ENCODE data around the gene OR7C1.
"Not testable (repeated sequence)": the region's sequence is repeated elsewhere in the genome, so short reads cannot be mapped to it uniquely, and the experiment has no call there.

The OR7C1 gene

DNA sequence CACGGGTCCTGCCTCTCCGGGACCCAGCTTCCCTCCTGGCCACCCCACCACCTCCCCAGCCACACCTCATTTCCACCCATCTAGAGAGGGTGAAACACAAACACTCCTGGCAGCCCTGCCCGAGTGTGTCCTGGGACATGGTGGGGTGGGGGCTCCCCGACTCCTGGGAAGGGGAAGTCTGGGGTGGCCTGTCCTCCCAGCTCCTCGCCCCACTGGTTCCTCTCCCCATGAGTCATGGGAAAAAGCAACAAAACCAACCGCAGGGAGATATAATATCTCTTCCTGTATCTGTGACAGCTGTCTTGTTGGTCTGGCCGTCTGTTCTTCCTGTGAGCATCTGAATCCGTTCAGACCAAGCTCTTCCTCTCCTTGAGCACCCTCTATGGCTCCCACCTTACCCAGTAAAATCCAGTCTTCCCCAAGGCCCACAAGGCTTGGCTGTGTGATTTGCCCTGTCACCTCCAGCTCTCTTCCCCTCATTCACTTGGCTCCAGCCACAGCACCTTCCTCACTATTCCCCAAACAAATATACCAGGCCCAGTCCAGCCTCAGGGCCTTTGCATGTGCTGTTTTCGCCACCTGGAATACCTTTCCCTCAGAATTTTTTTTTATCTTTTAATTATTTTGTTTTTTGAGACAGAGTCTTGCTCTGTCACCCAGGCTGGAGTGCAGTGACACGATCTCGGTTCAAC is 49.7 kb downstream of the OR7C1 start:
- peak overlapping the region; percentile 76 for H3K27ac ChIP-seq (ENCODE audit: low read depth, low read length)
- H3K27me3 ChIP-seq (ENCODE audit: insufficient read depth, low read length); H3K79me2 ChIP-seq (ENCODE audit: control insufficient read depth, insufficient read depth, low read length, unreplicated experiment); H3K36me3 ChIP-seq (ENCODE audit: insufficient read depth, low read length); H3K4me1 ChIP-seq (ENCODE audit: control insufficient read depth, insufficient read depth, low read length, unreplicated experiment); H3K4me3 ChIP-seq (ENCODE audit: low read depth, low read length); H2AFZ ChIP-seq (ENCODE audit: low read length, unreplicated experiment): not testable (repeated sequence)

- H3K27ac ChIP-seq (ENCODE audit: low read depth, low read length) = peak overlapping the region; percentile 76
- not testable (repeated sequence) for H2AFZ ChIP-seq (ENCODE audit: low read length, unreplicated experiment); H3K36me3 ChIP-seq (ENCODE audit: insufficient read depth, low read length)
Measured at GRCh38 chr19:14784730-14785101, 50.3 kb downstream of the OR7C1 start.

DNA sequence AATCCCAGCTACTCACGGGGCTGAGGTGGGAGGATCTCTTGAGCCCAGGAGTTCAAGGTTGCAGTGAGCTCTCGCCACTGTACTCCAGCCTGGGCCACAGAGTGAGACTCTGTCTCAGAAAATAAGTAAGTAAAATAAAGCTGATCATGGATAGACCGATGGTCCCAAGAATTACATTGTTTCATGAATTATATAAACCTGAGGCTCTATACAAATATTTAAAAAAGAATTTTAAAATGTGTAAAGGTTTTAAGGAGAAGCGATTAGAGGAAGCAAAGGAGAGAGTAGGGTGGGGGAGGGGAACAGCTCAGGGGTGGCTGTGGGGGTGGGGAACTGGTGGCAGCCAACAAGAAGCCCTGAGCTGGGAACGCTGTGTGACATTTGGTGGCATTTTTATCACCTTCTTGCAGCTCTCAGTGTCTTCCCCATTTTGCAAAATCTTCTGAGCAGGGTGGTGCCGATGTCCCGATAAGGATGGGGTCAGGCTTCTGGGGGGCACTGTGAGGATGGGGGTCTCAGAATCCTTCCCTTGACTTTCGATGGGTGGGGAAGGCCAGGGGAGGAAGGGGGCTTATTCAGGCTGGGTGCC is 51.5 kb downstream of the OR7C1 start:
- H3K79me2 ChIP-seq (ENCODE audit: control insufficient read depth, insufficient read depth, low read length, unreplicated experiment); H3K27me3 ChIP-seq (ENCODE audit: insufficient read depth, low read length); H3K4me1 ChIP-seq (ENCODE audit: control insufficient read depth, insufficient read depth, low read length, unreplicated experiment); H3K4me3 ChIP-seq (ENCODE audit: low read depth, low read length); H3K36me3 ChIP-seq (ENCODE audit: insufficient read depth, low read length); H3K27ac ChIP-seq (ENCODE audit: low read depth, low read length); H2AFZ ChIP-seq (ENCODE audit: low read length, unreplicated experiment): not testable (repeated sequence)

More at GRCh38 chr19:14784730-14785101, 50.3 kb downstream of the OR7C1 start:
- H3K79me2 ChIP-seq (ENCODE audit: control insufficient read depth, insufficient read depth, low read length, unreplicated experiment); H3K27me3 ChIP-seq (ENCODE audit: insufficient read depth, low read length); H3K4me3 ChIP-seq (ENCODE audit: low read depth, low read length); H3K4me1 ChIP-seq (ENCODE audit: control insufficient read depth, insufficient read depth, low read length, unreplicated experiment): not testable (repeated sequence)

GRCh38 chr19:14782626-14783409 is 52.2 kb downstream of the OR7C1 start:
- Histone ChIP-seq H3K4me3 (ENCODE audit: low read depth, low read length) (no peak overlapping the region), H3K36me3 (ENCODE audit: insufficient read depth, low read length) (no peaks in the 10 kb centered on the region), H2AFZ (ENCODE audit: low read length, unreplicated experiment) (no peak overlapping the region), H3K27me3 (ENCODE audit: insufficient read depth, low read length) (no peaks in the 10 kb centered on the region), H3K4me1 (ENCODE audit: control insufficient read depth, insufficient read depth, low read length, unreplicated experiment) (peaks cover 7% of the 10 kb centered on the region), H3K79me2 (ENCODE audit: control insufficient read depth, insufficient read depth, low read length, unreplicated experiment) (no peaks in the 10 kb centered on the region), H3K27ac (ENCODE audit: low read depth, low read length) (no peak overlapping the region)

- H3K4me3 ChIP-seq (ENCODE audit: low read depth, low read length); H3K4me1 ChIP-seq (ENCODE audit: control insufficient read depth, insufficient read depth, low read length, unreplicated experiment); H3K79me2 ChIP-seq (ENCODE audit: control insufficient read depth, insufficient read depth, low read length, unreplicated experiment); H3K27me3 ChIP-seq (ENCODE audit: insufficient read depth, low read length); H3K36me3 ChIP-seq (ENCODE audit: insufficient read depth, low read length); H2AFZ ChIP-seq (ENCODE audit: low read length, unreplicated experiment); H3K27ac ChIP-seq (ENCODE audit: low read depth, low read length): not testable (repeated sequence)
Measured at GRCh38 chr19:14781713-14782536, 53.1 kb downstream of the OR7C1 start.

DNA sequence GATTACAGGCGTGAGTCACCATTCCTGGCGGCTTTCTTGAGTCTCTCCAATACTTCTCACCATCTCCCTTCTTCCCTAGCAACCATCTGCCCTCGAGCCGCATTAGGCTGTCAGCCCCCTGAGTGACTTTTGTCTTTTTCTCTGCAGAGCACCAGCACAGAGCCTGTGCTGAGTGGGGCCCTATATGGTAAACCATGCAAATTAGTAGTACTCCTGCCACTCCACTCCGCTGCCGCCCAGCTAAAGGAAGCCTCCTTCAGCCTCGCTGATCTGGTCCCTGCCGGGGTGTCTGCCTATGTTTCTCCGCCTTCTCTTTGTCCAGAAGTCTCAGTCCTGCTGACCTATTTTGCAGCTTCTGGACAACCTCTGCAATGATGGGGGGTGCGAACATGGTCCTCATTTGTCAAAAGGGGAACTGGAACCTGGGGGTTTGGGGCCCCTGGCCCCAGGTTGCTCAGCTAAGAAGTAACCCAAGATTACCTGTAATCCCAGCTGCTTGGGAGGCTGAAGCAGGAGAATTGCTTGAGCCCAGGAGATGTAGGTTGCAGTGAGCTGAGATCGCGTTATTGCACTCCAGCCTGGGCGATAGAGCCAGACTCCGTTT is 54.3 kb downstream of the OR7C1 start:
- not testable (repeated sequence) for H3K4me1 ChIP-seq (ENCODE audit: control insufficient read depth, insufficient read depth, low read length, unreplicated experiment); H3K27me3 ChIP-seq (ENCODE audit: insufficient read depth, low read length); H2AFZ ChIP-seq (ENCODE audit: low read length, unreplicated experiment)

DNA sequence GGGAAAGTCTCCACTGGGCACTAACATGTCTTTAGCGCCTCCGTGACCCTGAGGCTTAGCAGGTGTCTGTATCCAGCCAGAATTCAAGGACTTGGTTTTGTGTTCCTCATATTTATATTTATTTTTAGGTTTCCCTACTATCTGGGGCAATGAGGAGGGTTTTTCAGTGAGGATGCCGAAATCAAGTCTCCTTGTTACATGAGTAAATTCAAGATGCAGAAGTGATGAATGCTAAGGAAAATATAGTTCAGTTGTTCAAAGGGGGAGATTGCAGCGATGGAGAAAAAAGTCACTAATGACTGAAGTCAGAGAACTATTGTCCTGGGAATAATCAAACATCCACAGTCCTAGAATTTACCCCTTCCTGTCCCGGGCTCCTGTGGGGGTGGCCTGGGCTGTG is 55.8 kb downstream of the OR7C1 start:
- Histone ChIP-seq H3K27me3 (ENCODE audit: insufficient read depth, low read length) (no peaks in the 10 kb centered on the region), H2AFZ (ENCODE audit: low read length, unreplicated experiment) (no peak overlapping the region), H3K79me2 (ENCODE audit: control insufficient read depth, insufficient read depth, low read length, unreplicated experiment) (no peaks in the 10 kb centered on the region), H3K4me1 (ENCODE audit: control insufficient read depth, insufficient read depth, low read length, unreplicated experiment) (no peaks in the 10 kb centered on the region), H3K27ac (ENCODE audit: low read depth, low read length) (no peak overlapping the region), H3K4me3 (ENCODE audit: low read depth, low read length) (no peak overlapping the region), H3K36me3 (ENCODE audit: insufficient read depth, low read length) (no peaks in the 10 kb centered on the region)

More for the DNA sequence above, 54.3 kb downstream of the OR7C1 start:
- H3K4me3 ChIP-seq (ENCODE audit: low read depth, low read length); H3K79me2 ChIP-seq (ENCODE audit: control insufficient read depth, insufficient read depth, low read length, unreplicated experiment); H3K36me3 ChIP-seq (ENCODE audit: insufficient read depth, low read length); H3K27ac ChIP-seq (ENCODE audit: low read depth, low read length): not testable (repeated sequence)

DNA sequence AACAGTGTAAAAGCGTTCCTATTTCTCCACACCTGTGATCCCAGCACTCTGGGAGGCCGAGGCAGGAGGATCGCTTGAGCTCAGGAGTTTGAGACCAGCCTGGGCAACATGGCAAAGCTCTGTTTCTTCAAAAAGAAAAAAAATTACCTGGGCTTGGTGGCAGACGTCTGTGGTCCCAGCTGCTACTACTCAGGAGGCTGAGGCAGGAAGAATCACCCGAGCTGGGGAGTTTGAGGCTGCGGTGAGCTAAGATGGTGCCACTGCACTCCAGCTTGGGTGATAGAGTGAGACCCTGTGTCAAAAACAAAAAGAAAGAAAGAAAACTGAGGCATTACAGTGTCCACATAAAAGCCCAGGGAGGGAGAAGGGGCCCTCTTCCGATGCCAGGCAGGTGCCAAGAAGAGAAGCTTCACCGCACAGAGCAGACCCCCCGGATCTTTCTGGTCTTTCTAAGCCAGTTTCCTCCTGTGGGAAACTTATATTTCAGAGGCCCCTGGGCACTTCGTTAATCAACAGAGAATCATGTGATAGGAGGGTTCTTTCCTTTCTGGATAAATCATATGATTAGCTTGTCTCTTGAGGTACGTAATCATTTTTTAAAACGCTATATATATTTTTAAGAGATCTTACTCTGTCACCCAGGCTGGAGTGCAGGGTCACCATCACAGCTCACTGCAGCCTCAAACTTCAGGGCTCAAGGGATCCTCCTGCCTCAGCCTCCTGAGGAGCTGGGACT is 56.7 kb downstream of the OR7C1 start, which contains the start of gene ADGRE2:
TSS of gene ADGRE2 (minus strand) at position 451 of the 736 bp plus-strand sequence. CDS start 1,804 bp downstream, outside the sequence.
- H3K27me3 ChIP-seq (ENCODE audit: insufficient read depth, low read length); H3K4me3 ChIP-seq (ENCODE audit: low read depth, low read length); H3K79me2 ChIP-seq (ENCODE audit: control insufficient read depth, insufficient read depth, low read length, unreplicated experiment); H2AFZ ChIP-seq (ENCODE audit: low read length, unreplicated experiment); H3K4me1 ChIP-seq (ENCODE audit: control insufficient read depth, insufficient read depth, low read length, unreplicated experiment); H3K36me3 ChIP-seq (ENCODE audit: insufficient read depth, low read length); H3K27ac ChIP-seq (ENCODE audit: low read depth, low read length): not testable (repeated sequence)

- not testable (repeated sequence) for H2AFZ ChIP-seq (ENCODE audit: low read length, unreplicated experiment); H3K4me1 ChIP-seq (ENCODE audit: control insufficient read depth, insufficient read depth, low read length, unreplicated experiment); H3K4me3 ChIP-seq (ENCODE audit: low read depth, low read length); H3K27me3 ChIP-seq (ENCODE audit: insufficient read depth, low read length); H3K79me2 ChIP-seq (ENCODE audit: control insufficient read depth, insufficient read depth, low read length, unreplicated experiment); H3K27ac ChIP-seq (ENCODE audit: low read depth, low read length); H3K36me3 ChIP-seq (ENCODE audit: insufficient read depth, low read length)
Measured at GRCh38 chr19:14777645-14778044, 57.3 kb downstream of the OR7C1 start.

Measured in ACC112 (cell line).